ENCODE data around the gene LGALS14. TPM values are rescaled to one million over a fixed set of nuclear protein-coding genes. Genes with fewer than 3 reads are reported as not detected.

Gene LGALS14
- total and polyA plus RNA-seq, 2 of the 8 experiments (the other 6 are each of a cell fraction or from before 2014, with no cell fraction given) = 0.50 to 0.77 TPM

DNA sequence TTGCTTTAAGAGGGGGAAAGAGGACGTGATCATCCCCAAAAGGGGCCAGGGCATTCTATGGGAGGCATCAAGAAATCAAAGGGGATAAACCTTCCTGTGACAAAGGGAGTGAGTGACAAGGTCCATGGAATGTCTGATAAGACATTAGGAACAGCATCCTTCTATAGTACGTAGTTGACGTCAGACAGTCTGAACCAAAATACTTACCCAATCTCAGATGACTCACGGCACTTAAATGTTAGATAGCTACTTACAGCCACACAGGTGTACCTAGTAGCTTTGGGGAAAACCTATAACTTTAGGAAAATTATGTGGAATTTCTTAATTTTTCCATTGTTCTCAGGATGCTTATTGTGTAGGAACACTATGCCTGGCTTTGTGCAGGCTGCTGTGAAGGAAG lies 43.6 kb upstream of the LGALS14 start:
- no peak for DNase-seq (ENCODE audit: low read depth in 1 of 2, low spot score in 2 of 2)
- H3K36me3 ChIP-seq (ENCODE audit: control insufficient read depth in 2 of 4, insufficient read depth in 4 of 4, low read length in 3 of 4) = no peaks in the 10 kb centered on the region
- TF ChIP-seq EGR1 (IDR thresholded peaks at IDR 0.05; ENCODE audit: borderline replicate concordance, low read depth, low read length) (no peak), KDM5A (IDR thresholded peaks at IDR 0.05; ENCODE audit: low read length) (no peak), YY1 (IDR thresholded peaks at IDR 0.05; ENCODE audit: low read depth, low read length) (no peak), BCL11A (IDR thresholded peaks at IDR 0.05; ENCODE audit: low read depth in 2 of 2, low read length in 2 of 2) (no peak), TCF12 (IDR thresholded peaks at IDR 0.05; ENCODE audit: low read depth, low read length) (no peak), PHF8 (conservative IDR thresholded peaks at IDR 0.05; ENCODE audit: low read depth, low read length) (no peak), TBP (IDR thresholded peaks at IDR 0.05; ENCODE audit: low read depth, low read length) (no peak), TAF1 (IDR thresholded peaks at IDR 0.05; ENCODE audit: low read depth, low read length) (no peak)
- H2BK20ac ChIP-seq (ENCODE audit: low read length) = no peak overlapping the region
- H4K91ac ChIP-seq (replicated peaks; ENCODE audit: insufficient read length, low read length) = no peak overlapping the region
- no peaks in the 10 kb centered on the region for H3K79me1 ChIP-seq (ENCODE audit: low read depth, low read length)
- no peak overlapping the region for H2AFZ ChIP-seq (ENCODE audit: low read length)
- H3K4me2 ChIP-seq (ENCODE audit: insufficient read depth in 1 of 2, low read depth in 2 of 2, low read length in 2 of 2) = no peak overlapping the region
- ChIA-PET CTCF (ENCODE audit: partially characterized antibody) (interaction anchor here (1.6 kb wide), 1 partner anchor 109 kb away, joined by 5 read pairs; no protein-coding TSS in a partner anchor), POLR2A (ENCODE audit: partially characterized antibody) (no interaction called here)
- H3K27ac ChIP-seq (ENCODE audit: low read depth, low read length) = no peak overlapping the region
- no peak overlapping the region for H4K8ac ChIP-seq (ENCODE audit: extremely low read depth, insufficient read depth, low read length)
- no peak overlapping the region for H3K9ac ChIP-seq (replicated peaks in 1 of 4; ENCODE audit: extremely low read depth in 1 of 4, low read depth in 3 of 4, low read length in 3 of 4)
- H3K23me2 ChIP-seq (ENCODE audit: low read depth, low read length) = no peaks in the 10 kb centered on the region
- no peak overlapping the region for H2BK5ac ChIP-seq (ENCODE audit: low read depth, low read length)
- H2BK120ac ChIP-seq (replicated peaks; ENCODE audit: low read depth, low read length) = no peak overlapping the region
- no peak overlapping the region for H4K5ac ChIP-seq (ENCODE audit: insufficient read length, low read depth, low read length)
- no peak overlapping the region for H3K23ac ChIP-seq (ENCODE audit: insufficient read length)
- H4K20me1 ChIP-seq (replicated peaks in 1 of 2; ENCODE audit: control insufficient read depth in 1 of 2, insufficient read depth in 2 of 2, low read length in 2 of 2) = no peaks in the 10 kb centered on the region
- no peak overlapping the region for H3K4me3 ChIP-seq (ENCODE audit: extremely low read depth in 1 of 4, insufficient read depth in 2 of 4, low read depth in 3 of 4, low read length in 4 of 4)
- H3K56ac ChIP-seq (replicated peaks; ENCODE audit: insufficient read length, low read depth, low read length) = no peak overlapping the region
- no peak overlapping the region for H3K18ac ChIP-seq (ENCODE audit: extremely low read depth, low read length)
- H3K9me3 ChIP-seq (ENCODE audit: insufficient read depth in 2 of 2, low read depth in 1 of 2, low read length in 1 of 2) = peaks cover 0 to 8% of the 10 kb centered on the region in 2 experiments; a peak in 1 of 4 replicates
- H2AK5ac ChIP-seq (ENCODE audit: low read depth, low read length) = no peak overlapping the region
- no peaks in the 10 kb centered on the region for H3K4me1 ChIP-seq (replicated peaks in 1 of 4; ENCODE audit: control insufficient read depth in 3 of 4, insufficient read depth in 4 of 4, low read length in 3 of 4)
- H3K14ac ChIP-seq (ENCODE audit: insufficient read length) = no peak overlapping the region
- WGBS, 2 experiments (ENCODE audit: extremely low coverage in 1 of 2, insufficient coverage in 1 of 2, insufficient read length in 1 of 2, insufficient replicate concordance in 2 of 2, low coverage in 1 of 2, low lambda C conversion rate in 2 of 2, missing lambda C conversion rate in 1 of 2) = 78% methylated on average over 4 of the region's 4 CpGs; no CpG with 5 or more reads in 1 of the 2 experiments
- H2BK12ac ChIP-seq (ENCODE audit: low read depth, low read length) = no peak overlapping the region
- H3K4ac ChIP-seq (replicated peaks; ENCODE audit: insufficient read length, low read depth, low read length) = no peak overlapping the region
- FAIRE-seq = no peak
- H3K79me2 ChIP-seq (ENCODE audit: control insufficient read depth in 1 of 2, insufficient read depth in 2 of 2, low read length in 2 of 2) = no peaks in the 10 kb centered on the region
- no peaks in the 10 kb centered on the region for H3K27me3 ChIP-seq (replicated peaks in 1 of 4; ENCODE audit: control insufficient read depth in 3 of 4, extremely low read depth in 1 of 4, insufficient read depth in 3 of 4, low read length in 3 of 4)
- H2BK15ac ChIP-seq (ENCODE audit: low read length) = no peak overlapping the region

All from H1 (cell line).